Thyroid gland (tissue), 4 donors: ENCODE data around the gene IGFBP7. TPM values are rescaled to one million over a fixed set of nuclear protein-coding genes. Genes with fewer than 3 reads are reported as not detected.

Experiments
- DNase-seq, 2 donors: peaks; one replicate each; pipeline ENCODE4 v3.0.0-alpha.2; 2019
- H3K27ac ChIP-seq, 3 donors: fragments of 200-600 bp; sonication (generic); 1 replicate in 2 of 3; 2 replicates in 1 of 3; pipeline ENCODE4 v1.5.1; 2016 to 2019; ENCODE audit warnings: mild to moderate bottlenecking in 1 of 3, moderate library complexity in 1 of 3
- H3K27me3 ChIP-seq: fragments of 200-600 bp; sonication (generic); one replicate; pipeline ENCODE4 v1.5.1; 2019
- H3K36me3 ChIP-seq, 2 donors: fragments of 200-600 bp; sonication (generic); one replicate each; pipeline ENCODE4 v1.5.1; 2016 to 2019
- H3K4me1 ChIP-seq, 2 donors: fragments of 200-600 bp; sonication (generic); one replicate each; pipeline ENCODE4 v1.5.1; 2017 to 2019
- H3K4me3 ChIP-seq, 3 donors: fragments of 200-600 bp; sonication (generic); replicated peaks in 1 of 3; 1 replicate in 2 of 3; 2 replicates in 1 of 3; pipeline ENCODE4 v1.5.1; 2016; ENCODE audit warnings: mild to moderate bottlenecking in 1 of 3
- H3K9me3 ChIP-seq: fragments of 200-600 bp; sonication (generic); one replicate; pipeline ENCODE4 v1.5.1; 2017
- CTCF ChIP-seq, 6 experiments: fragments of 200-600 bp in 3 of 6; fragments of 450-650 bp in 3 of 6; sonication (generic) in 3 of 6; IDR thresholded peaks; one replicate each; pipeline ENCODE4 v1.5.1; 2016 to 2019; ENCODE audit warnings: antibody characterized with exemption in 6 of 6, mild to moderate bottlenecking in 2 of 6, inconsistent platforms in 1 of 6, moderate library complexity in 1 of 6
- POLR2A ChIP-seq, 2 donors: fragments of 450-650 bp; IDR thresholded peaks; one replicate each; pipeline ENCODE4 v1.6.1; 2017; ENCODE audit warnings: antibody characterized with exemption in 2 of 2, mild to moderate bottlenecking in 2 of 2, moderate library complexity in 1 of 2
- WGBS, 2 donors: methylation state at CpG; one replicate each; pipeline ENCODE4 v1.1.5; 2017; 5-methylcytosine and 5-hydroxymethylcytosine counted together
- intact Hi-C: fragments of 100-400 bp; cut with DNase I; formaldehyde crosslinking; loops from one replicate; pipeline ENCODE4 v1.15.1; 2023
- total RNA-seq, 4 donors: library from RNA; depleted of rRNA; stranded (reverse); fragments of >200 nt; gene quantifications; one replicate each; pipeline ENCODE4 v1.2.3, GENCODE V29; 2016

The IGFBP7 gene
- total RNA-seq, 4 donors from 2014 or later = 660 to 2,581 (median 1,387) TPM

- no peaks in the 10 kb centered on the region for H3K9me3 ChIP-seq
- H3K4me3 ChIP-seq = no peak overlapping the region
- intact Hi-C loops = loop anchor here (10.0 kb wide), 1 partner anchor 114 kb away; no protein-coding TSS in a partner anchor
- no peak for DNase-seq
- H3K27ac ChIP-seq = no peak overlapping the region
- no peaks in the 10 kb centered on the region for H3K27me3 ChIP-seq
- H3K36me3 ChIP-seq = no peaks in the 10 kb centered on the region
- WGBS, 2 donors = 73 to 74% methylated on average over 1 of the region's 1 CpG
- TF ChIP-seq CTCF (IDR thresholded peaks at IDR 0.05) (no peak), POLR2A (IDR thresholded peaks at IDR 0.05) (no peak)
- peaks cover 0 to 38% of the 10 kb centered on the region in 2 donors for H3K4me1 ChIP-seq
Measured at GRCh38 chr4:57041020-57041419, 69.2 kb downstream of the IGFBP7 start.

- WGBS, 2 donors = 84 to 100% methylated on average over 5 to 6 of the region's 6 CpGs
- no peak for TF ChIP-seq CTCF (IDR thresholded peaks at IDR 0.05)
- no peak for TF ChIP-seq POLR2A (IDR thresholded peaks at IDR 0.05)
- intact Hi-C loops = loop anchor here (10.0 kb wide), 1 partner anchor 114 kb away; no protein-coding TSS in a partner anchor
Measured at GRCh38 chr4:57040510-57040909, 69.7 kb downstream of the IGFBP7 start.

GRCh38 chr4:57039345-57039744, 70.8 kb downstream of the IGFBP7 start:
- H3K27ac ChIP-seq = no peak overlapping the region
- TF ChIP-seq POLR2A (IDR thresholded peaks at IDR 0.05) = no peak
- no peak for TF ChIP-seq CTCF (IDR thresholded peaks at IDR 0.05)
- intact Hi-C loops = loop anchor here (5.0 to 10.0 kb wide), 2 partner anchors 73 to 385 kb away; partner anchors contain the start of gene IGFBP7
- no peak for DNase-seq
- H3K9me3 ChIP-seq = no peaks in the 10 kb centered on the region
- WGBS, 2 donors = 68 to 71% methylated on average over 2 of the region's 2 CpGs
- H3K4me3 ChIP-seq = no peak overlapping the region
- H3K27me3 ChIP-seq = no peaks in the 10 kb centered on the region
- H3K36me3 ChIP-seq = no peaks in the 10 kb centered on the region
- peaks cover 0 to 27% of the 10 kb centered on the region in 2 donors for H3K4me1 ChIP-seq

More at GRCh38 chr4:57040510-57040909, 69.7 kb downstream of the IGFBP7 start:
- Histone ChIP-seq H3K4me3 (no peak overlapping the region), H3K27ac (no peak overlapping the region), H3K4me1 (peaks cover 0 to 36% of the 10 kb centered on the region in 2 donors), H3K36me3 (no peaks in the 10 kb centered on the region), H3K9me3 (no peaks in the 10 kb centered on the region), H3K27me3 (no peaks in the 10 kb centered on the region)
- DNase-seq = no peak

GRCh38 chr4:57037982-57038604, 72.1 kb downstream of the IGFBP7 start:
- no peaks in the 10 kb centered on the region for H3K9me3 ChIP-seq
- H3K4me3 ChIP-seq = no peak overlapping the region
- 39 to 41% methylated on average over 15 of the region's 15 CpGs for WGBS, 2 donors
- no peaks in the 10 kb centered on the region for H3K36me3 ChIP-seq
- no peak overlapping the region for H3K27ac ChIP-seq
- intact Hi-C loops = loop anchor here (5.0 to 10.0 kb wide), 2 partner anchors 74 to 387 kb away; partner anchors contain the start of gene IGFBP7
- DNase-seq = peak; percentile 70 to 83
- TF ChIP-seq POLR2A (IDR thresholded peaks at IDR 0.05) = no peak
- peak; percentile 56 to 88 (median 78) for TF ChIP-seq CTCF (IDR thresholded peaks at IDR 0.05)
- peaks cover 0 to 19% of the 10 kb centered on the region in 2 donors for H3K4me1 ChIP-seq
- H3K27me3 ChIP-seq = no peaks in the 10 kb centered on the region

GRCh38 chr4:57034520-57034919, 75.7 kb downstream of the IGFBP7 start:
- Histone ChIP-seq H3K36me3 (peaks cover 22 to 27% of the 10 kb centered on the region in 2 donors), H3K27ac (no peak overlapping the region), H3K9me3 (no peaks in the 10 kb centered on the region), H3K27me3 (no peaks in the 10 kb centered on the region), H3K4me1 (peaks cover 0 to 8% of the 10 kb centered on the region in 2 donors), H3K4me3 (no peak overlapping the region)
- 86 to 89% methylated on average over 3 of the region's 3 CpGs for WGBS, 2 donors
- no peak for TF ChIP-seq POLR2A (IDR thresholded peaks at IDR 0.05)
- no peak for TF ChIP-seq CTCF (IDR thresholded peaks at IDR 0.05)
- intact Hi-C loops = loop anchor here (10.0 kb wide), 1 partner anchor 390 kb away; no protein-coding TSS in a partner anchor
- no peak for DNase-seq
